Measurements from ENCODE around the gene IMPDH1.
A peak's percentile ranks its signal among the peaks of the same experiment; 100 is the strongest.

The IMPDH1 gene

DNA sequence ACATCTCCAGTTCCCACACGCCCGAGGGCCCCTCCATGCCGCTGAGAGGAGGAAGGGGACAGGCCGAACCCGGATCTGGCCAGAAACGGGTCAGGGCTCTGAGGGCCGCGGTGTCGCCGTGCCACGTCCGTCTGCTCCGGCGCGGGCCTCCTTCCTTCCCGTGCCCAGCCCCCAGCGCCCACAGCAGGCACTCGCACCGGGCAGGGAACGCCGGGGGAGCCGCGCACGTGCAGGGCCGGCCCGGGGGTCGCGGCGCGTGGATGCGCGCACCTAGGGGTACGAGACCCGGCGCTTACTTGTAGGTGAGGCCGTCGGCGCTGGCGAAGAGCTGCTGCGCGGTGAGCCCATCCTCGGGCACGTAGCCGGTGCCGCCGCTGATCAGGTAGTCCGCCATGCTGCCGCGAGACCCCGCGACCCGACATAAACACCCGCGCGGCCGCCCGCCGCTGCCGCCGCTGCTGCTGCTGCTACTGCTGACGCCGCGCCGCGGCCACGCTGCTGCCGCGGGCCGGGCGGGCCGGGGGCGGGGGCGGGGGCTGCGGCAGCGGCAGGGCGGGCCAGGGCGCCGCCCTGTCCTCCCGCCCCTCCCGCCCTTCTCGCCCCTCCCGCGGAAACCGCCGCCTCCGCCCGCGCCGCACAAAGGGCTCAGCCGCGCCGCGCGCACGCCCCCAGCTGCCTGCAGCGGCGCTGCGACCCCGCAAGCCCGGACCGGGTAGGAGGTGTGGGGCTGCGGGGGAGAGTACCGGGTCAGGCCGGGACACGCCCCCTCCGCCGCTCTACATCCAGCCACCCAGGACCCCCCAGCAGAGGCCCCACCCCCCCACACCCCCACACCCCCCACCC is 4.1 kb downstream of the IMPDH1 start:
- H3K9me2 ChIP-seq (ENCODE audit: low read depth, low read length) = no peaks in the 10 kb centered on the region
- H3K27ac ChIP-seq (ENCODE audit: low read depth, low read length, poor library complexity, severe bottlenecking) = peak overlapping the region; percentile 1
- 0 out of 2 replicates have a peak, but pooled peaks cover 12% of the 10 kb centered on the region for H3K27me3 ChIP-seq (ENCODE audit: insufficient read depth, low read length)
- H3K79me2 ChIP-seq (ENCODE audit: insufficient read depth, low read length) = no peaks in the 10 kb centered on the region
- H3K4me2 ChIP-seq (ENCODE audit: low read length) = peak overlapping the region; percentile 83
- no peaks in the 10 kb centered on the region for H3K9me3 ChIP-seq (ENCODE audit: low read length)
- H3F3A ChIP-seq (ENCODE audit: insufficient read depth, low read length) = 0 out of 2 replicates have a peak, but pooled peaks cover 7% of the 10 kb centered on the region
- H3K36me3 ChIP-seq (ENCODE audit: insufficient read depth, low read length) = peaks cover 20% of the 10 kb centered on the region
- no peak overlapping the region for H2AFZ ChIP-seq (ENCODE audit: low read length)
- peak overlapping the region; percentile 90 for H3K9ac ChIP-seq (ENCODE audit: low read length)
- H3K4me3 ChIP-seq (ENCODE audit: low read depth, low read length, poor library complexity, severe bottlenecking) = peak overlapping the region; percentile 87
- peaks cover 36% of the 10 kb centered on the region for H3K4me1 ChIP-seq (ENCODE audit: insufficient read depth, low read length, severe bottlenecking)
- no peaks in the 10 kb centered on the region for H4K20me1 ChIP-seq (ENCODE audit: insufficient read depth, low read length)
- no peak for TF ChIP-seq EZH2 (IDR thresholded peaks at IDR 0.05; ENCODE audit: borderline replicate concordance, low read length)
- TF ChIP-seq, protein P1, sequence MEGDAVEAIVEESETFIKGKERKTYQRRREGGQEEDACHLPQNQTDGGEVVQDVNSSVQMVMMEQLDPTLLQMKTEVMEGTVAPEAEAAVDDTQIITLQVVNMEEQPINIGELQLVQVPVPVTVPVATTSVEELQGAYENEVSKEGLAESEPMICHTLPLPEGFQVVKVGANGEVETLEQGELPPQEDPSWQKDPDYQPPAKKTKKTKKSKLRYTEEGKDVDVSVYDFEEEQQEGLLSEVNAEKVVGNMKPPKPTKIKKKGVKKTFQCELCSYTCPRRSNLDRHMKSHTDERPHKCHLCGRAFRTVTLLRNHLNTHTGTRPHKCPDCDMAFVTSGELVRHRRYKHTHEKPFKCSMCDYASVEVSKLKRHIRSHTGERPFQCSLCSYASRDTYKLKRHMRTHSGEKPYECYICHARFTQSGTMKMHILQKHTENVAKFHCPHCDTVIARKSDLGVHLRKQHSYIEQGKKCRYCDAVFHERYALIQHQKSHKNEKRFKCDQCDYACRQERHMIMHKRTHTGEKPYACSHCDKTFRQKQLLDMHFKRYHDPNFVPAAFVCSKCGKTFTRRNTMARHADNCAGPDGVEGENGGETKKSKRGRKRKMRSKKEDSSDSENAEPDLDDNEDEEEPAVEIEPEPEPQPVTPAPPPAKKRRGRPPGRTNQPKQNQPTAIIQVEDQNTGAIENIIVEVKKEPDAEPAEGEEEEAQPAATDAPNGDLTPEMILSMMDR (IDR thresholded peaks at IDR 0.05; ENCODE audit: low read length) = no peak

DNA sequence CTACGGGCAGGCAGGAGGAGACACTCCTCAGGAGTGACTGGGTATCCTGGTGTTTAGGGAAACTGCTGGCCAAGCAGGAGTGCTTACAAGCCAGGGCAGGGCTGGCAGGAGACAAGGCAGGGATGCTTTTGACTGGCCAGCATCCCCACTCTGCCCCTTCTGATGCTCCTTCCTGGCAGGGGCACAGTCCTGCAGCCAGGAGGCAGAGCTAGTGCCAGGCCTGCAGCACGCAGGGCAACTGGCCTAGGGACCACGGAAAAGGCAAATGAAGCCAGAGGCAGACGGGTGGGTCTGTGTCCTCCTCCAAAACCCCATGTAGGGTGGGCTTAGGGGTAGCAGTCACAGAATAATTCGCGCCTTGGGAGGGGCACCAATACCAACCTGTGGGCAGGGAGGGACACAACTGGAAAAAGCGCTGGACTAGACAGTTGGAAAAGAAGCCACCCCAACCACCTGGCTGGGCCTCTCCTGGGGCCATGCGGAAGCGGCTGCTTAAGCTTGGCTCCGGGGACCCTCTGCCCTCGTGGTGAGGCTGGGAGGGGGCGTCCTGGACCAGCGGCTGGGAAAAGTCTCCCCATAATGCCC is 4.8 kb downstream of the IMPDH1 start:
- TF ChIP-seq, protein P1 (IDR thresholded peaks at IDR 0.05; ENCODE audit: low read length) = peak; percentile 28; the same call in 1 of the 2 replicates
- TF ChIP-seq EZH2 (IDR thresholded peaks at IDR 0.05; ENCODE audit: borderline replicate concordance, low read length) = no peak
- Histone ChIP-seq H3K27me3 (ENCODE audit: insufficient read depth, low read length) (0 out of 2 replicates have a peak, but pooled peaks cover 12% of the 10 kb centered on the region), H2AFZ (ENCODE audit: low read length) (no peak overlapping the region), H3K9me2 (ENCODE audit: low read depth, low read length) (no peaks in the 10 kb centered on the region), H3K9ac (ENCODE audit: low read length) (peak overlapping the region; percentile 90), H3K4me1 (ENCODE audit: insufficient read depth, low read length, severe bottlenecking) (peaks cover 29% of the 10 kb centered on the region), H3K9me3 (ENCODE audit: low read length) (no peaks in the 10 kb centered on the region), H3K27ac (ENCODE audit: low read depth, low read length, poor library complexity, severe bottlenecking) (peak overlapping the region; percentile 1), H3K4me2 (ENCODE audit: low read length) (peak overlapping the region; percentile 83), H3K79me2 (ENCODE audit: insufficient read depth, low read length) (no peaks in the 10 kb centered on the region), H4K20me1 (ENCODE audit: insufficient read depth, low read length) (no peaks in the 10 kb centered on the region), H3K36me3 (ENCODE audit: insufficient read depth, low read length) (peaks cover 28% of the 10 kb centered on the region), H3K4me3 (ENCODE audit: low read depth, low read length, poor library complexity, severe bottlenecking) (peak overlapping the region; percentile 87), H3F3A (ENCODE audit: insufficient read depth, low read length) (0 out of 2 replicates have a peak, but pooled peaks cover 7% of the 10 kb centered on the region)

DNA sequence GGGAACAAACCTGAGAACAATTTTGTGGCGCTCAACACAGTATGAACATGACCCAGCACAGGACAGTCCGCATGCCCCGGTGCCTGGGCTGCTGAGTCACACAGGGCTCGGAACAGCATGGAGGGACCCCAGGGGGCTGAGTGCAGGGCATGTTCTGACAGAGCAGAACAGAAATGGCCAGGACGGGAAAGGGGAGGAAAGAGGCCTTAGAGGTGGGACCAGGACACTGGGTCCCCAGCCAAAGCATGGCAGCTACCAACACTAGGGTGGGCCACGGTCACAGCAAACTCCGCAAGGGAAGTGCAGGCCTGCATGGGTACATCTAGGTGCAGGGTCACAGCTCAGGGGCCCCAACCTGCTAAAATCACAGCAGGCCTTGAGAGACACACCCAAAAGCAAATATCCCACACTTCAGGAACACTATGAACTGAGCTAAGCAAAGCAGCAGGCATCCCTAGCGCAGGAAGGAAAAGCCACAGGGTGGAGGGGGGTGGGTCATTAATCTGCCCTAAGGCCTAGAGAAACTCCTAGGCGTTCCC is 5.6 kb downstream of the IMPDH1 start:
- peak overlapping the region; percentile 90; the same call in 1 of the 2 replicates for H3K9ac ChIP-seq (ENCODE audit: low read length)
- H3K27ac ChIP-seq (ENCODE audit: low read depth, low read length, poor library complexity, severe bottlenecking) = no peak overlapping the region
- H3K4me3 ChIP-seq (ENCODE audit: low read depth, low read length, poor library complexity, severe bottlenecking) = peak overlapping the region; percentile 87
- H3K9me2 ChIP-seq (ENCODE audit: low read depth, low read length) = no peaks in the 10 kb centered on the region
- H3K27me3 ChIP-seq (ENCODE audit: insufficient read depth, low read length) = 0 out of 2 replicates have a peak, but pooled peaks cover 9% of the 10 kb centered on the region
- H2AFZ ChIP-seq (ENCODE audit: low read length) = no peak overlapping the region
- H3K4me1 ChIP-seq (ENCODE audit: insufficient read depth, low read length, severe bottlenecking) = peaks cover 26% of the 10 kb centered on the region
- 0 out of 2 replicates have a peak, but pooled peaks cover 7% of the 10 kb centered on the region for H3F3A ChIP-seq (ENCODE audit: insufficient read depth, low read length)
- H3K4me2 ChIP-seq (ENCODE audit: low read length) = peak overlapping the region; percentile 83
- H3K79me2 ChIP-seq (ENCODE audit: insufficient read depth, low read length) = no peaks in the 10 kb centered on the region
- TF ChIP-seq, protein P1 (IDR thresholded peaks at IDR 0.05; ENCODE audit: low read length) = no peak
- no peak for TF ChIP-seq EZH2 (IDR thresholded peaks at IDR 0.05; ENCODE audit: borderline replicate concordance, low read length)
- peaks cover 33% of the 10 kb centered on the region for H3K36me3 ChIP-seq (ENCODE audit: insufficient read depth, low read length)
- no peaks in the 10 kb centered on the region for H3K9me3 ChIP-seq (ENCODE audit: low read length)
- no peaks in the 10 kb centered on the region for H4K20me1 ChIP-seq (ENCODE audit: insufficient read depth, low read length)

All from OCI-LY1 (cell line).